ENCODE data around the gene PRKN.

- TF ChIP-seq ZNF341 (tag by site-specific recombination; IDR thresholded peaks at IDR 0.05; ENCODE audit: low read depth): no peak
- TF ChIP-seq CTCF (tag by site-specific recombination; IDR thresholded peaks at IDR 0.05): no peak
These were observed 896.5 kb downstream of the PRKN start for GRCh38 chr6:161830866-161831616.
